DMS 273 (cell line): Measurements from ENCODE around the gene ARID1B.

Experiments used
- DNase-seq: peaks from one replicate; lab custom pipeline; 2025; ENCODE audit not compliant: unreplicated experiment; lab: John Stamatoyannopoulos, UW

The ARID1B gene

DNA sequence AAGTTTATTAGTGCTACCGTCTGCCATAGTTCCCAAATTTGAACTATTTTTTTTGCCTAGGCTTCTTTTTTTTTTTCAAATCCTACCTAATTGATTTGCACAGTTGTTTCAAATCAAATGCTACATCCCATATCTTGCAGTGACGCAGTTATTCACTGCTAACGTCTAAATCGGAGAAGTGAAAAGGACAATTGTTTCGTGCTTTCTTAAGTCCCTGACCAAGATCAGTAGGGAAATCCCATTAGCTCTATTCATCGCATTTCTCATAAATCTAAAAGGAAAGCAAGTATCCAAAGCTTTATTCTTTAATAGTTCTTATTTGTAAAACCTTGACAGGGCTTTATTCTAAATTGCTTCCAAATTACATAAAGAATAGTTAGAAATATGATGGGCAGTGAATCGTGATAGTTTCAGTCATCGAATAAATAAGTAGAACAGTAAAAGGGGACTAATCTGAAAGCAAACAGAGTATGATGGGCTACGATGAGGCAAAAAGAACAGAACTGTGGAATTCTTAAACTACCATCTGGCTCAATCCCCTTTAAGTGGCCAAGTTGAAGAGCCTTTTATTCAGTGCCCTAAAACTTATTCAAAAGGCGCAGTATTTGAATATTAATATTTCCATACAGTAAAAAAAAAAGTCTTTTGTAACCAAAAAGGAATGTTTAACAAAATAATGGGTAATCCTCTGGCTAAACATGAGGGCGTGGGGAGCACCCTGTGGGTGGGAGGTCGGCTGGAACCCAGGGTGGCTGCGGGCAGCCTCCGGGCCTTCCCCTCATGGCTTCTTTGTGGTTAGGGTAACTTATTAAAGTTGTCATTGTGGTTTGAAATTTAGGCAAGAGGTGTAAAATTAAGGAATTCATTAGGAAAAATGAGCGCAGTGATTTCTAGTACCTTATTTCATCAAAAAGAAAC is 3.0 kb upstream of the ARID1B start:
- no peak for DNase-seq

DNA sequence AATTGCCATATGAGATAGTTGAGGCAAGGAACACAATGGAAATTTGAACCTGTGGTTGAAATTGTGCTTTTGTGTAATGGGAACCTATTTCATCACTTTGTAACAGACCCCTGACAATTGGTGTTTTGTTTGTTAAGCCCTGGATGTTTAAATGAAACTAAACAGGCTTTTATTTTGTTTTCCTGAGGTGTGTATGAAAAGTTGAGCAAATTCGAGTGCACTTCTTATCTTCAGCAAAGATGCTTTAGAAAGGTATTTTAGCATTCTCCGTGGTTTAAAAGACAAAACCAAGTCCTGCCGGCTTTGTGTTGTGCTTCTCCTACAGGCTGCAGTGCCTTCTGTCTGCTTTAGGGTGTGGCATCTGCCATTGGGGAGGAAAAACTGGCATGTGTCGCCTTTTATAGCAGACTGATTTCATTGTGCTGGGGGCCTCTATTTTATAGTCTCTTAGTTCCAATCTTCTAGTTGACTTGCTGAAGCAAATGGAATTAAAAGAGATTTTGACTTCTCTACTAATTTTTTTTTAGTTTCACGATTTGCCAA is 2.2 kb upstream of the ARID1B start:
- peak; percentile 81 for DNase-seq

DNA sequence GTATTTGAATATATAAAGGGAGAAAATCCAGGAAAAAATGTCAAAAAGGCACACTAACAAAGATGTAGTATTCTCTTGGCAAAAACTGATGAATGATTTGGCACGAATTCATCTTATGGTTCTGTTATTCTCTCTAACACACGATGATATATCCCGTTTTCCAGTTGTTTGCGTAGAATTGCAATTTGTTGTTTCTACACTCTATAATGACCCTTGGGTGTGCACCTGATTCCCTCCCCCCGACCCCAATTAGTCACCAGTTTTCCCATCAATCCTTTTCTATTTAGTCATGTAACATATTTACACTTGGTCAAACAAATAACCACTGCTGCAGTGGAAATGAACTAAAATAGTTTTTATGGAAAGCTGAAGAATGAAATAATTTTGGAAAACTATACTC is 1.5 kb upstream of the ARID1B start:
- DNase-seq = no peak

DNA sequence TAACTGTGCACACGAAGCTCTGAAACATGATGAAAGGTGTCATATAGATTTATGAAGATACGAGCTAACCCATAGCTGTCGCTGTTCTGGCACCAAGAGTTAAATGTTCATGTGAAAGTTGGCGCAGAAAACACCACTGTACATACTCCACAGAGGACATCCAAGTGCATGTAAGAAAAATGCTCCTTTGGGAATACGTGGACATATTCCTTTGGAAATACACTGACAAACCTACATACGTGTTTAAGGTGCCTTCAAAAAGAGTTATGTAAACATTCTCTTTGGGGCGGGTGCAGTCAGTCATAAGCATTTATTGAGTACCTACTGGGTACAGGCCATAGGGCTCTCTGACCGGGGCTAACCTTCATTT is 723 bp upstream of the ARID1B start:
- peak; percentile 59 for DNase-seq

DNA sequence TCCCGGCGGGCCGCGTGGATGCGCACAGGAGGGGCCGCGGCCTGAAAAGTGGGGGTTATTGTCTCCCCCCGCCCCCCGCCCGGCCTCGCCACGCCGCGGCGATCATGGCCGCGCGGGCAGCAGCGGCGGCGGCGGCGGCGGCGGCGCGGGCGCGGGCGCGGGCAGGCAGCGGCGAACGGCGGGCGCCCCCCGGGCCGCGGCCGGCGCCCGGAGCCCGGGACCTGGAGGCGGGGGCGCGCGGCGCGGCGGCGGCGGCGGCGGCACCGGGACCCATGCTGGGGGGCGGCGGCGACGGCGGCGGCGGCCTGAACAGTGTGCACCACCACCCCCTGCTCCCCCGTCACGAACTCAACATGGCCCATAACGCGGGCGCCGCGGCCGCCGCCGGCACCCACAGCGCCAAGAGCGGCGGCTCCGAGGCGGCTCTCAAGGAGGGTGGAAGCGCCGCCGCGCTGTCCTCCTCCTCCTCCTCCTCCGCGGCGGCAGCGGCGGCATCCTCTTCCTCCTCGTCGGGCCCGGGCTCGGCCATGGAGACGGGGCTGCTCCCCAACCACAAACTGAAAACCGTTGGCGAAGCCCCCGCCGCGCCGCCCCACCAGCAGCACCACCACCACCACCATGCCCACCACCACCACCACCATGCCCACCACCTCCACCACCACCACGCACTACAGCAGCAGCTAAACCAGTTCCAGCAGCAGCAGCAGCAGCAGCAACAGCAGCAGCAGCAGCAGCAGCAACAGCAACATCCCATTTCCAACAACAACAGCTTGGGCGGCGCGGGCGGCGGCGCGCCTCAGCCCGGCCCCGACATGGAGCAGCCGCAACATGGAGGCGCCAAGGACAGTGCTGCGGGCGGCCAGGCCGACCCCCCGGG is 637 bp downstream of the ARID1B start:
- DNase-seq = peak; percentile 81

DNA sequence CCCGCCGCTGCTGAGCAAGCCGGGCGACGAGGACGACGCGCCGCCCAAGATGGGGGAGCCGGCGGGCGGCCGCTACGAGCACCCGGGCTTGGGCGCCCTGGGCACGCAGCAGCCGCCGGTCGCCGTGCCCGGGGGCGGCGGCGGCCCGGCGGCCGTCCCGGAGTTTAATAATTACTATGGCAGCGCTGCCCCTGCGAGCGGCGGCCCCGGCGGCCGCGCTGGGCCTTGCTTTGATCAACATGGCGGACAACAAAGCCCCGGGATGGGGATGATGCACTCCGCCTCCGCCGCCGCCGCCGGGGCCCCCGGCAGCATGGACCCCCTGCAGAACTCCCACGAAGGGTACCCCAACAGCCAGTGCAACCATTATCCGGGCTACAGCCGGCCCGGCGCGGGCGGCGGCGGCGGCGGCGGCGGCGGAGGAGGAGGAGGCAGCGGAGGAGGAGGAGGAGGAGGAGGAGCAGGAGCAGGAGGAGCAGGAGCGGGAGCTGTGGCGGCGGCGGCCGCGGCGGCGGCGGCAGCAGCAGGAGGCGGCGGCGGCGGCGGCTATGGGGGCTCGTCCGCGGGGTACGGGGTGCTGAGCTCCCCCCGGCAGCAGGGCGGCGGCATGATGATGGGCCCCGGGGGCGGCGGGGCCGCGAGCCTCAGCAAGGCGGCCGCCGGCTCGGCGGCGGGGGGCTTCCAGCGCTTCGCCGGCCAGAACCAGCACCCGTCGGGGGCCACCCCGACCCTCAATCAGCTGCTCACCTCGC is 1.5 kb downstream of the ARID1B start:
- peak; percentile 75 for DNase-seq

DNA sequence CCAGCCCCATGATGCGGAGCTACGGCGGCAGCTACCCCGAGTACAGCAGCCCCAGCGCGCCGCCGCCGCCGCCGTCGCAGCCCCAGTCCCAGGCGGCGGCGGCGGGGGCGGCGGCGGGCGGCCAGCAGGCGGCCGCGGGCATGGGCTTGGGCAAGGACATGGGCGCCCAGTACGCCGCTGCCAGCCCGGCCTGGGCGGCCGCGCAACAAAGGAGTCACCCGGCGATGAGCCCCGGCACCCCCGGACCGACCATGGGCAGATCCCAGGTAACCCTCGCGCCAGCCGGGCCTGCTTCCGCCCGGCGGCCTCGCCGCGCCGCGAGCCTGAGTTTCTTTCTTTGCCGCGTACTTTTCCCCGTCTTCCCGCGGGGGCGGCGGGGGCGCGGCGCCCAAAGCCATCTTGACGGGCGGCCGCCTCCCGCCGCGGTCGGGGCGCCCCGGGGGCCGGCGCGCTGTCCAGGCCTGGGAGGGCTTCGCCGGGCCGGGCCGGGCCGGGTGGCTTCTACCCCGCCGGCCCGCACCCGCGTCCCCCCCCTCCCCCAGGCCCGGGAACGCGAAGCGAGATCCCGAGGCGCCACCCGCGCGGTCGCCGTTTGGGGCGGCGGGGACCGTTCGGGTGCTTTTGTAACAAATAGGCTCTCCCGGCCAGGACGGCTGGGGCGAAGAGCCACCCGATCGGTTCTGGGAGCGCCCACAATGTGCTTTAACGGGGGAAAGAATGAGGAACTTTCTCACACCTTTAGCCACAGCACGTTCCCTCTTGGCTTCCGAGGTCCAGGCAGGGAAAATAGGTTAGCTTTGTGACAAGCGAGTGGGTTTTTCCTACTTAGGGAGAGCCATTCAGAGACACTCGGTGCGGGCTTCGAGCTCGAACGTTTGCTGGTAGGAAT is 2.3 kb downstream of the ARID1B start:
- DNase-seq = peak; percentile 78

DNA sequence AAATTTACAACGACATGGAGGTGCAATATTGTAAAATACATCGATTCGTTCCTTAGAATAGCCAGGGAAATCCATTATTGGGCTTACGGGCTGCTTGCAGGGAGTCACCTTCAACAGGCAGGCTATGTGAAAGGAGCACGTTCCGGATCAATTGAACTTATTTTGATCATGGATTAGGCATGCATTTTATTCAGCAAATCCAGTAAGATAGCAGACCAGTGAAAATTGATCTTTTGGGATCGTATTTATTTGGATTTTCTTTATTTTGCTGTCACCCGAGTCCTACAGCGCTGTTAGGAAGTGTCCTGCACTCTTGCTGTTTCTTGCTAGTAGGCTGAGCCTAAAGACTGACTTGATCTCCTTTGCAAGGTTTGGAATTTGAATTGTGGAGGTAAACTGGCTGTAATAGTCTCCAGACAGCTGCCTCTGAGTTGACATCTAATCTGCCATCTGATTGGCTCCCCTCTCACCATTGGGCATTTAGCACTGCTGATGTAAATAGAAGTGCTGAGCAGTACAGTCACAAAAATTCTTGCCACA is 3.0 kb downstream of the ARID1B start:
- DNase-seq = peak; percentile 91

DNA sequence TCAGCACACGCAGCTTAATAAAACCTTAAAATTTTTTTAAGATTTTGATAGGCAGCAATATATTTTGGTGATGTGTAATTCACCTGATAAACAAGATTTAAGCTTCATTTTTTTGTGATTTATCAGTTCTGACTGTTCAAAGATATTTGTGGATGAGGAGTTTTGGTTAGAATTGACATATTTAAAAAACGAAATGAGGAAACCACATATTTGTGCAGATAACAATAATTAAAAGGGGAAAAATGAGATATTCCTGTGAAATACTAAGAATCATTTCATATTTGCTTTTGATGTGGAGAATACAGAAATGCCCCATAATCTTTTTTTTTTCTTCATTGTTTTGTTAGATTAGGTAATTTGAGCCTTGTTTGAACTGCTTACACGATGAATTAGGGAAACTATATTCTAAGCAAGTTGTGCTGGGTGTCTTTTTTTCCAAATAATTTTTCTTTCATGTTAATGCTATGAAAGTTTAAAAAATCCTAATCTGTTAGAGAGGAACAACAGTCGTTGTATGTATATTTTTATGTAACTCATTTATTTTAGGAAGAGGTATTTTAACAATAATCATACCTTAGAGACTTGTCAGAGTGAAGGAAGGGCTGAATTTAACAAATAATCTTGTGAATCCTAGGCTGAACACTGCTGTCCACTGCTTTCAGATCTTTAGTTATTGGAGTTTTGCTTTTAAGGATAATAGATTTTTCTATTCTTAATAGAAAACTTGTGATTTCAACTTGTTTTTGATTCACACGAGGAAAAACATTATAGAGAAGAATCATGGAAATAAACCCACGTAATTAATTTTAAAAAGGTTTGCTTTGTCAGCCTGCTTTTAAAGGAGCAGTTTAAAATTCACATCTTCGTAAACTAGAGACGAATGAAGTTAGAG is 4.0 kb downstream of the ARID1B start:
- no peak for DNase-seq

DNA sequence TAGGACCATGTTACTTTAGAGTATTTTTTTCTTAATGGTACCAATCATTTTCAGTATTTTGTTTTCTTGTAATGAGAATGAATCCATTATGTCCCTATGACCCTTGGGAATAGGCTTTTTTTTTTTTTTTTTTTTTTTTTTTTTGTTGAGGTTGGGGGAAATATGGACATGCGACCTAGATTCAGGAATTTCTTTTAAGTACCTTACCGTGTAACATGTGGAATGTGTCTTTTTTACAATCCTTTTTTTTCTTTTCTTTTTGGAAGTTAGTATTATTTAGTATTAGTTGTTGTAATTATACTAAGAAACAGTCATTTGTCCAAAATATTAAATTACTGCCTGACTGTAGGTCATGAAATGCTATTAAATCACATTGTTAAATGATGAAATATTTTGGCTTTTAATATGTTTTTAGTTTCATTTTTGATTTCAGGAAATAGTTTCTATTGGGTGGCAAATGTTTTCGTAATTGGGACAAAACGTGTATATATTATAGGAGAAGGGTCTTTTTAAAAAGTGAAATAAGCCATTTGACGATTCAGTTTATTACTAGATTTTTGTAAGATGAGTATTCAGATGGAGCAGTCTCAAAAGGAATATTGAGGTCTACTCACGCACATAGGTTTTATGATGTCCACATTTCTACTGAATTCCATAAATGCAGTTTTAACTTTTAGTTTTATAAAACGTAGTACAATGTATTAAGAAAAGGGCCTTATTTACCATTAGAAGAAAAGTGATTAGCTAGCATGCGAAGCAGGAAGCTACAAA is 4.9 kb downstream of the ARID1B start:
- DNase-seq = peak; percentile 19

DNA sequence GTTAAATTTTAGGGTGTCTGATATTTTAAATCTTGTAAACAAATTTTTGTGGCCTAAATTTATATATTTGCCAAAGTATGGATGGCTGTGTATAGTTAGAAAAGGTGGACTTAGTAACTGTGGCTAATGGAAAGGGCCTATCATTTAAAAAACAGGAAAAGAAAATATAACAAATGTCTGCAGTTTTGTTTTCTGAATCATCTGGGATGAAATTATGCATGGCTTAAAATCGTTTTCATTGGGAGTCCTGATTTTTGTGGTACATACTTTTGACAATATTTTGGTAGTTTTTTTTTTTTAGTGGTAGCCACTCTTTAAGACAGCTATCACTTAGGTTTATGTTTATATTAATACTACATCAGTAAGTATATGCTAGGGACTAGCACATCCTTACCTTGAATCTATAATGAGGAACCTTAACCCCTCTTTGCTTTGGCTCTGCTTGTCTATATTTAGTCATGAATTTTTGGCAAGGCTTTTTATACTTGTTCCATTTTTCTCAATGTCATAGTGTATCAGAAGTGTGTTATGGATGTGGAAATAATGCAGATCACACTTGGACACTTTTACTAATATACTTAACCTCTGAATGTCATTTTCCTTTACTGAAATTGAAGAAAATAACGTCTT is 5.6 kb downstream of the ARID1B start:
- DNase-seq = no peak

DNA sequence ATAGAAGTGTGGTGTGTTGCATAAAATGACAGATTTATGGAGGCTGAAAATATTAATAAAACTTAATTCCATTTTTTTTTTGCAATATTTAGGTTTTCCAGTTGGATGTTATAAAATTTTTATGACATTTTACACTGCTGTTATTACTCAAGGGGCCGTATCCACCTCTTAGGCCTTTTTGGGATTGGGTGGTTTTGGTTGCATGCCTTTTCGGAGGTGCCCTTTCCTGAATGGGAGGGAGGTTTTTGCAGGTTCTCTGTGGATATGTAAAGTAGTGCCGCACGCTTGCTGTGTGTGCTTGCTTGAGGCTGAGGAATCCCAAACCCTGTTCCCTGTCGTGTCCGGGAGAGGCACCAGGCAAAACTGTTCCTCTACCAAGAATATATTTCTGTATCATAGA is 6.8 kb downstream of the ARID1B start:
- DNase-seq = no peak

DNA sequence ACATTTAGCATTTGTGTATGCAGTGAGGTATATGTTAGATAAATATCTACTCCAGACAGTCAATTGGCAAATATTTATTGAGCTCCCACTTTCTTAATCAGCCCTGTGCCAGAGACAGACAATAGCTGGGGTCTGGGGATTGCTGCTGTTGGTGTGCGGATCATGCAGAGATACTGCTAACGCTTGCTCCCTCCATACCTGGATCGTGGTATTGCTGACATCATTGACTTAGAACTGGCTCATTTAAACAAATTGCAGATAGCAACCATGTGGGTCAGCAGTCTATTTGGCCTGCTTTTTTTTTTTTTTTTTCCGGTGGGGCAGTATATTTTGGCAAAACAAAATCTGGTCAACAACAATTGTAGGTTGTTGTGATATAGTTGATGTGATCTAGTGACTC is 9.5 kb downstream of the ARID1B start:
- no peak for DNase-seq

DNA sequence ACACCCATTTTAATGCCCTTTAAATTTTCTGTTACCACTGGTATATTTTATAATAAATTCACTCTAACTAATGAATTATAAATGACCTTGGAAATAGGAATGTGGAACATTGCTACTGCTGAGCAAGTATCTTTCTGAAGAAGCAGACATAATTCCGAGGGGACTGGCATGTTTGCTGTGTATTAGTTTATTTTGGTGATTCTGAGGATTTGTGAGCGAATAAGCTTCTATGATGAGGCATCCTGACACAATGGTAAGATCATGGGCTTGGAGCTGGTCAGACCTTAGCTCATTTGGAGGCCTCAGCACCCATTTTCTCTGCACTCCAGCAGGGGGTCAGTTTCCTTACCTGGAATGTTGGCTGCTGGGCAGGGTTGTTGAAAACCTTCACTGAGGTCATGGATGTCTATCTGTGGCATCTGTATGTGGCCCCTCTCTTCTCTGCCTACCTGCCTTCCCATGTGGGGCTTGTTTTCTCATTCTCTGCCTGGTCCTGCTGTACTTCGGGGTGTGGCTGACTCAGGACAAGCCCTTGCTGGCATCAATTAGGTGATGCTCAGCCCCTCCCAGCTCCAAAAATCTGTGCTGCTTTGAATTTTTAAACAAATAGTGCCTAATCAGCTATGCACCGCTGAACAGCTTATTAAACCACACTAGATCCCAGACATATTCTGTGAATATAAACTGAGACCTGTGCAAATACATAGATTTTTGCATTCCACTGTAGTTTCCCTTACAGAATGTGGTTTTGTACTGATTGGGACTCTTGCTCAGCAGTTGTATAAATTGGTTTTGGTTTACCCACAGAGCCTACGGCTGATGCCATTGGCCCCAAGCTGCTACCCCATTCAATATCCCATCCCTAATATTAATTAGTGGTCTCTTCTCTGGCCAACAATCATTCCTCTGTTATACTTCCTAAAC is 10.7 kb downstream of the ARID1B start:
- DNase-seq = peak; percentile 31

DNA sequence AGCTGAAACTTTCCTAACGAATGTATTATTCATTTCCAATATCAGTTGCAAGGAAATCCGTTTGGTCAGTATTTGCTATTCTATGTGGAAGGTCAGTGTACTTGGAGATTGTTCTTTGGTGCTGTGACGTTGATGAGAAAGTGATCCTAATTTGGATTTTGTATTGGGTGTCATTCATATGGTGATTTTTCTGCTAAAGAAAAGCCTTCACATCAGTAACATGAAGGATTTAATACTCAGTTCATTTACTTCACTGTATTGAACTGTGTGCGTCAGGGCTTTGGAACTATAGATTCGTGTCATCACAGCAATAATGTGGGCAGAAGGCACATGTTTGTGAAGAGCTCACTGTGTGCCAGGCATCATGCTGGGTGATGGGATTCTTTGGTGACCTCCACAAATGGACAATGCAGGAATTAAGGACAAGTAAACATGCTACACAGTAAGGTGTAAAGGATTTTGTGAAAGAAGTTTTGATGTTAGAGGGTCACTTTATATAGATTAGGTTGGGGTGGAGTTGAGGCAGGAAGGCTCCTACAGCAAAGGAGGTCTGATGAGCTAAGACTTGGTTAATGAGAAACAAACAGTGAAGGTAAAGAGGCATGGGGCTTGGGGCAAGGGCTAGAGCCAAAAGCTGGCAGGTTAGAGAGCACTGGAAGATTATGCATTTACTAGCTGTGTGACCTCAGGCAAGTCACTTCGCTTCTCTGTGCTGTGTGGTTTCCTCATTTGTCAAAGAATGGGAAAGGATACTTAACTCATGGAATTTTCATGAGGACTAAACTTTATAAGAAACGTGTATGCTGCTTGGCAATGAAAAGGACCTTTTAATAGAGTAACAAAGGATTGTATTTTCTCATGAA is 12.1 kb downstream of the ARID1B start:
- no peak for DNase-seq
